Astrocyte (in vitro differentiated cells and primary cell): Measurements from ENCODE around the gene MATN4. TPM values are rescaled to one million over a fixed set of nuclear protein-coding genes. Genes with fewer than 3 reads are reported as not detected.
A peak's percentile ranks its signal among the peaks of the same experiment; 100 is the strongest.

Source experiments
- DNase-seq: peaks from one replicate; pipeline ENCODE4 v3.0.0-alpha.2; 2010; ENCODE audit warnings: low read depth
- FAIRE-seq: peaks from 2 replicates; lab custom pipeline; 2011; peaks lifted over from hg19 to GRCh38; lab: Jason Lieb, UNC
- H2AFZ ChIP-seq: 2 replicates; pipeline ENCODE4 v1.6.0; 2012; ENCODE audit warnings: low read depth, low read length, inconsistent platforms
- H3K27ac ChIP-seq: 2 replicates; pipeline ENCODE4 v1.5.1; 2011; ENCODE audit warnings: low read depth, low read length, inconsistent platforms
- H3K27me3 ChIP-seq: 2 replicates; pipeline ENCODE4 v1.6.0; 2011; ENCODE audit warnings: low read length, inconsistent platforms; ENCODE audit not compliant: insufficient read depth
- H3K36me3 ChIP-seq: 2 replicates; pipeline ENCODE4 v1.5.1; 2011; ENCODE audit warnings: low read length, inconsistent platforms; ENCODE audit not compliant: insufficient read depth
- H3K4me1 ChIP-seq: 2 replicates; pipeline ENCODE4 v1.5.1; 2011; ENCODE audit warnings: low read length, inconsistent platforms; ENCODE audit not compliant: insufficient read depth
- H3K4me2 ChIP-seq: 2 replicates; pipeline ENCODE4 v1.6.0; 2012; ENCODE audit warnings: low read length, inconsistent platforms
- H3K4me3 ChIP-seq: 2 replicates; pipeline ENCODE4 v1.5.1; 2011; ENCODE audit warnings: low read depth, mild to moderate bottlenecking, low read length, inconsistent platforms; ENCODE audit not compliant: insufficient read depth
- H3K79me2 ChIP-seq: 2 replicates; pipeline ENCODE4 v1.6.0; 2012; ENCODE audit warnings: mild to moderate bottlenecking, low read length, inconsistent platforms; ENCODE audit not compliant: insufficient read depth
- H3K9ac ChIP-seq: 2 replicates; pipeline ENCODE4 v1.6.0; 2012; ENCODE audit warnings: mild to moderate bottlenecking, low read length, inconsistent platforms
- H3K9me3 ChIP-seq: 2 replicates; pipeline ENCODE4 v1.5.1; 2012; ENCODE audit warnings: low read depth, mild to moderate bottlenecking, low read length, inconsistent platforms; ENCODE audit not compliant: insufficient read depth
- H4K20me1 ChIP-seq: 2 replicates; pipeline ENCODE4 v1.6.0; 2012; ENCODE audit warnings: low read length, inconsistent platforms; ENCODE audit not compliant: insufficient read depth
- H3K27ac Mint-ChIP-seq: one replicate; pipeline ENCODE4 v1.8.0; 2021; ENCODE audit warnings: mild to moderate bottlenecking, mixed read lengths; ENCODE audit not compliant: unreplicated experiment
- H3K27me3 Mint-ChIP-seq: one replicate; pipeline ENCODE4 v1.8.0; 2021; ENCODE audit warnings: low read depth, mixed read lengths; ENCODE audit not compliant: unreplicated experiment
- H3K36me3 Mint-ChIP-seq: one replicate; pipeline ENCODE4 v1.8.0; 2021; ENCODE audit warnings: low read depth, mixed read lengths; ENCODE audit not compliant: unreplicated experiment
- H3K4me1 Mint-ChIP-seq: one replicate; pipeline ENCODE4 v1.8.0; 2021; ENCODE audit warnings: low read depth, mixed read lengths; ENCODE audit not compliant: unreplicated experiment
- H3K4me3 Mint-ChIP-seq: one replicate; pipeline ENCODE4 v1.8.0; 2021; ENCODE audit warnings: mild to moderate bottlenecking, moderate library complexity, mixed read lengths; ENCODE audit not compliant: unreplicated experiment
- H3K9me3 Mint-ChIP-seq: one replicate; pipeline ENCODE4 v1.8.0; 2021; ENCODE audit warnings: mild to moderate bottlenecking, mixed read lengths; ENCODE audit not compliant: unreplicated experiment
- CTCF ChIP-seq: IDR thresholded peaks from 2 replicates; pipeline ENCODE4 v1.5.1; 2011; ENCODE audit warnings: low read depth, mild to moderate bottlenecking, inconsistent platforms, low read length, moderate library complexity; ENCODE audit not compliant: insufficient read depth
- EZH2 ChIP-seq: IDR thresholded peaks from 2 replicates; pipeline ENCODE4 v1.6.1; 2012; ENCODE audit warnings: mild to moderate bottlenecking, low read length, inconsistent platforms; ENCODE audit not compliant: insufficient read depth
- total RNA-seq: library from RNA; stranded (reverse); gene quantifications from 2 replicates; pipeline ENCODE4 v1.2.1, GENCODE V29; 2021

Gene MATN4
- total RNA-seq, 1 donor from 2014 or later = 0.20 TPM

DNA sequence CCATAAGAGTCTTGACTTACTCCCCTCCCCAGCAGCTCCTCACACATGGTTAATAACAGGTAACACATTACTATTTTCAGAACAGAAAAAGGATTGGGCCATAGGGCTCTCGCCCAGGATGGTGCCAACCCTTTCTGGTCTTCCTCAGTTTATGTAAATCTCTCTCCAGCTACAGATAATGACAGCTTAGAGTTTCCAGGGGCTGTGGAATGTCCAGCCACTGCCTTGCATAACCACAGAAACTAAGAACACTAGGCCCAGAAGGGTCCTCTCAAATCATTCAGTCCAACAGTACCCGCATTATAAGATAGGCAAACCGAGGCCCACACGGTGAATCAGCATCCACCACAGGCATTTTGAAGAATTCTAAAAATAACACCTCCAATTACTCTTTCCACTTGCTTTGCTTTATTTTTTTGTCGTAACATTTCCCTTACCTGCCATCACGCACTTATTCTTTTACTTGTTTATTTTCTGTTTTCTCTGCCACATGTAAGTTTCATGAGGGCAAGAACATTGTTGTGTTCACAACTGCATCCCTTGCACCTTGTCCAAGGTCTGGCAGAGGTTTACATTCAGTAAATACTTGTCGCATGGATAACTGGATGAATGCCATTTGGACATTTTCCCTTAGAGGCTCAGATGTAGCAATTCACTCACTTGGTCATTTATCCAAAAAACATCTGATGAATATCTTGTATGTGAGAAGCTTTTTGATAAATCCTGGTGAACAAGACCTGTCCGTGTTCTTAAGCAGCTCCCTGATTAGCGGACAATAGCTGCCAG, 46.5 kb upstream of the MATN4 start:
- Histone ChIP-seq H3K9ac (peak overlapping the region; percentile 1), H3K27ac (peak overlapping the region; percentile 52), H4K20me1 (no peaks in the 10 kb centered on the region), H3K4me2 (peak overlapping the region; percentile 63), H3K27me3 (no peaks in the 10 kb centered on the region), H3K36me3 (no peaks in the 10 kb centered on the region), H3K4me3 (no peak overlapping the region), H3K9me3 (no peaks in the 10 kb centered on the region), H3K79me2 (no peaks in the 10 kb centered on the region), H2AFZ (no peak overlapping the region), H3K4me1 (peaks cover 47% of the 10 kb centered on the region)
- H3K27ac Mint-ChIP-seq = peak overlapping the region; percentile 75
- no peaks in the 10 kb centered on the region for H3K36me3 Mint-ChIP-seq
- TF ChIP-seq CTCF (no peak), EZH2 (no peak)
- DNase-seq = peak; percentile 95
- peaks cover 44% of the 10 kb centered on the region for H3K4me1 Mint-ChIP-seq
- H3K4me3 Mint-ChIP-seq = peak overlapping the region; percentile 64
- no peaks in the 10 kb centered on the region for H3K27me3 Mint-ChIP-seq
- no peak for FAIRE-seq
- no peaks in the 10 kb centered on the region for H3K9me3 Mint-ChIP-seq

DNA sequence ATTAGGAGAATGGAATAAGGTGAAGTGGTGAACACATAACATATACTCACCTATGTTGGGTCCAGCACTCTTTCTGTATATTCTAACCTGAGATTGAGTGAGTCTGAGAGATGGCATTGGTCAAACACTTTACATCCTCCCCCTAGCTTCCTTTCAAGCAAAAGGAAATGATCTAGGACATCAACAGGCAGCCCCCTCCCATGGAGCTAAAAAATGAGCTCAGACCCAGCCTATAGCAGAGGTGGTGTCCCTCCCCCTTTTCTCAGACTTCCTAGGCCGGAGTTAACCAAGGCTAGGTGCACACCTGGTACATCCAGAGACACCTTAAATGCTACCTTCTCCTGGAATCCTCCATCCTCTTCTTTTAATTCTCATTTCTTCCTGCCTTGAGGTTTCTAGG, 45.6 kb upstream of the MATN4 start:
- Histone ChIP-seq H3K36me3 (no peaks in the 10 kb centered on the region), H3K79me2 (no peaks in the 10 kb centered on the region), H3K9ac (no peak overlapping the region), H4K20me1 (no peaks in the 10 kb centered on the region), H3K9me3 (no peaks in the 10 kb centered on the region), H3K4me3 (no peak overlapping the region), H3K27me3 (no peaks in the 10 kb centered on the region), H3K27ac (no peak overlapping the region), H2AFZ (no peak overlapping the region), H3K4me2 (peak overlapping the region; percentile 63), H3K4me1 (peaks cover 40% of the 10 kb centered on the region)
- H3K27me3 Mint-ChIP-seq = no peaks in the 10 kb centered on the region
- DNase-seq (no peak), FAIRE-seq (no peak)
- TF ChIP-seq CTCF (no peak), EZH2 (no peak)
- no peaks in the 10 kb centered on the region for H3K9me3 Mint-ChIP-seq
- H3K27ac Mint-ChIP-seq = peak overlapping the region; percentile 75
- no peaks in the 10 kb centered on the region for H3K36me3 Mint-ChIP-seq
- H3K4me1 Mint-ChIP-seq = peaks cover 36% of the 10 kb centered on the region
- no peak overlapping the region for H3K4me3 Mint-ChIP-seq

GRCh38 chr20:45352729-45353128, 44.6 kb upstream of the MATN4 start:
- no peak for FAIRE-seq

More at GRCh38 chr20:45352729-45353128, 44.6 kb upstream of the MATN4 start:
- Histone ChIP-seq H3K36me3 (no peaks in the 10 kb centered on the region), H4K20me1 (peaks cover 2% of the 10 kb centered on the region), H3K79me2 (peaks cover 4% of the 10 kb centered on the region), H2AFZ (no peak overlapping the region), H3K4me1 (peaks cover 34% of the 10 kb centered on the region), H3K4me3 (no peak overlapping the region), H3K9me3 (no peaks in the 10 kb centered on the region), H3K27me3 (no peaks in the 10 kb centered on the region), H3K9ac (no peak overlapping the region), H3K4me2 (no peak overlapping the region), H3K27ac (no peak overlapping the region)
- peaks cover 28% of the 10 kb centered on the region for H3K4me1 Mint-ChIP-seq
- DNase-seq = no peak
- no peak overlapping the region for H3K27ac Mint-ChIP-seq
- no peaks in the 10 kb centered on the region for H3K36me3 Mint-ChIP-seq
- H3K27me3 Mint-ChIP-seq = no peaks in the 10 kb centered on the region
- TF ChIP-seq EZH2 = no peak
- no peak for TF ChIP-seq CTCF
- no peak overlapping the region for H3K4me3 Mint-ChIP-seq
- no peaks in the 10 kb centered on the region for H3K9me3 Mint-ChIP-seq
